ENCODE results near the gene GCN1. TPM values are rescaled to one million over a fixed set of nuclear protein-coding genes. Genes with fewer than 3 reads are reported as not detected.

Gene GCN1
- total and polyA plus RNA-seq, 2 of the 8 experiments (the other 6 are each of a cell fraction or from before 2014, with no cell fraction given) = 61.4 to 133 TPM

DNA sequence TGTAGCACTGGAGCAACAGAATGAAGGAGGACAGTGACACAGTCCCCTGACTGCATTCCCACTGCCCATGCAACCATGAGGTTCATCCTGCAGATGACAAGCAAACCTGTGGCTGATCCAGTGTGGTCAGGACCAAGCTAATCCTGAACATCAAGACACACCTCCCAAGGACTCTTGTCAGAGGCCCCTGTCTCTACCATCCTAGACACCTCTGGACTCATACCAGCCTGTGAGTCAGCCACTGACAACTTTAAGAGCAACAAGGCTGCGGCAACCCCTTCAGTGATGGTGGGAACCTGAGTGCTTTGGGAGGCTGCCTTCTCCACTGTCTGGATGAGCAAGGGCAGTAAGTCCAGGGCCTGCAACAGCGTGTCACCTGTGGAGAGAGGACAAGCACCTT, 24.6 kb downstream of the GCN1 start:
- H3K9ac ChIP-seq (replicated peaks in 1 of 4; ENCODE audit: extremely low read depth in 1 of 4, low read depth in 3 of 4, low read length in 3 of 4) = no peak overlapping the region
- FAIRE-seq (no peak), DNase-seq (ENCODE audit: low read depth in 1 of 2, low spot score in 2 of 2) (no peak)
- H2BK12ac ChIP-seq (ENCODE audit: low read depth, low read length) = no peak overlapping the region
- H3K23me2 ChIP-seq (ENCODE audit: low read depth, low read length) = no peaks in the 10 kb centered on the region
- CTCF ChIA-PET (ENCODE audit: partially characterized antibody) = interaction anchor here (1.1 kb wide), 1 partner anchor 32 kb away, joined by 3 read pairs; no protein-coding TSS in a partner anchor
- H3K79me1 ChIP-seq (ENCODE audit: low read depth, low read length) = no peaks in the 10 kb centered on the region; the same call in 1 of the 2 replicates
- no peak overlapping the region; the same call in 1 of the 2 replicates for H4K8ac ChIP-seq (ENCODE audit: extremely low read depth, insufficient read depth, low read length)
- H2AK5ac ChIP-seq (ENCODE audit: low read depth, low read length) = no peak overlapping the region
- peaks cover 32 to 72% (median 56%) of the 10 kb centered on the region in 4 experiments for H3K36me3 ChIP-seq (ENCODE audit: control insufficient read depth in 2 of 4, insufficient read depth in 4 of 4, low read length in 3 of 4)
- H3K4me2 ChIP-seq (ENCODE audit: insufficient read depth in 1 of 2, low read depth in 2 of 2, low read length in 2 of 2) = no peak overlapping the region
- no peak overlapping the region for H3K14ac ChIP-seq (ENCODE audit: insufficient read length)
- H3K4ac ChIP-seq (replicated peaks; ENCODE audit: insufficient read length, low read depth, low read length) = no peak overlapping the region
- no peak overlapping the region for H2BK15ac ChIP-seq (ENCODE audit: low read length)
- no peaks in the 10 kb centered on the region for H3K27me3 ChIP-seq (replicated peaks in 1 of 4; ENCODE audit: control insufficient read depth in 3 of 4, extremely low read depth in 1 of 4, insufficient read depth in 3 of 4, low read length in 3 of 4)
- H2BK20ac ChIP-seq (ENCODE audit: low read length) = no peak overlapping the region
- H3K27ac ChIP-seq (ENCODE audit: low read depth, low read length) = no peak overlapping the region
- H3K9me3 ChIP-seq (ENCODE audit: insufficient read depth in 2 of 2, low read depth in 1 of 2, low read length in 1 of 2) = no peaks in the 10 kb centered on the region
- no peak overlapping the region for H3K56ac ChIP-seq (replicated peaks; ENCODE audit: insufficient read length, low read depth, low read length)
- H3K18ac ChIP-seq (ENCODE audit: extremely low read depth, low read length) = no peak overlapping the region
- no peak overlapping the region for H3K23ac ChIP-seq (ENCODE audit: insufficient read length)
- no peaks in the 10 kb centered on the region for H3K79me2 ChIP-seq (ENCODE audit: control insufficient read depth in 1 of 2, insufficient read depth in 2 of 2, low read length in 2 of 2)
- no peaks in the 10 kb centered on the region for H3K4me1 ChIP-seq (replicated peaks in 1 of 4; ENCODE audit: control insufficient read depth in 3 of 4, insufficient read depth in 4 of 4, low read length in 3 of 4)
- WGBS, 2 experiments (ENCODE audit: extremely low coverage in 1 of 2, insufficient coverage in 1 of 2, insufficient read length in 1 of 2, insufficient replicate concordance in 2 of 2, low coverage in 1 of 2, low lambda C conversion rate in 2 of 2, missing lambda C conversion rate in 1 of 2) = 90% methylated on average over 2 of the region's 2 CpGs; no CpG with 5 or more reads in 1 of the 2 experiments
- peaks cover 0 to 7% of the 10 kb centered on the region in 2 experiments for H4K20me1 ChIP-seq (replicated peaks in 1 of 2; ENCODE audit: control insufficient read depth in 1 of 2, insufficient read depth in 2 of 2, low read length in 2 of 2)
- H4K91ac ChIP-seq (replicated peaks; ENCODE audit: insufficient read length, low read length) = no peak overlapping the region
- POLR2A ChIA-PET (ENCODE audit: partially characterized antibody) = interaction anchor here (1.0 to 20.9 kb wide), 7 partner anchors 8 to 32 kb away, joined by 3 to 358 read pairs (median 8); partner anchors contain the start of genes GCN1 and RPLP0
- no peak overlapping the region for H4K5ac ChIP-seq (ENCODE audit: insufficient read length, low read depth, low read length)
- no peak for TF ChIP-seq SIN3A (conservative IDR thresholded peaks at IDR 0.05 in 1 of 2, IDR thresholded peaks at IDR 0.05 in 1 of 2; ENCODE audit: low read depth in 1 of 2, low read length in 2 of 2)
- TF ChIP-seq JUN (IDR thresholded peaks at IDR 0.05; ENCODE audit: low read depth, low read length) = no peak
- no peak for TF ChIP-seq SIRT6 (IDR thresholded peaks at IDR 0.05; ENCODE audit: low read length)
- no peak for TF ChIP-seq TBP (IDR thresholded peaks at IDR 0.05; ENCODE audit: low read depth, low read length)
- no peak for TF ChIP-seq SP1 (IDR thresholded peaks at IDR 0.05; ENCODE audit: low read depth, low read length)
- TF ChIP-seq RAD21 (IDR thresholded peaks at IDR 0.05 in 1 of 2, conservative IDR thresholded peaks at IDR 0.05 in 1 of 2; ENCODE audit: low read depth in 2 of 2, low read length in 2 of 2) = no peak
- no peak overlapping the region for H2AFZ ChIP-seq (ENCODE audit: low read length)
- no peak overlapping the region for H2BK5ac ChIP-seq (ENCODE audit: low read depth, low read length)
- no peak overlapping the region for H2BK120ac ChIP-seq (replicated peaks; ENCODE audit: low read depth, low read length)
- H3K4me3 ChIP-seq (ENCODE audit: extremely low read depth in 1 of 4, insufficient read depth in 2 of 4, low read depth in 3 of 4, low read length in 4 of 4) = no peak overlapping the region

All from H1 (cell line).